Spleen (tissue), 11 donors: ENCODE data around the gene ZBTB7C. TPM values are rescaled to one million over a fixed set of nuclear protein-coding genes. Genes with fewer than 3 reads are reported as not detected.

Experiments used
- DNase-seq: peaks from one replicate; pipeline ENCODE4 v3.0.0-alpha.2; 2020
- H3K27ac ChIP-seq, 8 donors: fragments of 200-600 bp; sonication (generic) in 7 of 8; 1 replicate in 4 of 8; 2 replicates in 4 of 8; pipeline versions ENCODE4 v1.5.0 to v1.8.0; 2016 to 2021; ENCODE audit warnings: inconsistent platforms in 4 of 8, mild to moderate bottlenecking in 4 of 8, moderate library complexity in 1 of 8
- H3K27me3 ChIP-seq, 7 donors: fragments of 200-600 bp; sonication (generic) in 6 of 7; replicated peaks in 1 of 7; 1 replicate in 4 of 7; 2 replicates in 3 of 7; pipeline versions ENCODE4 v1.5.0 to v1.8.0; 2016 to 2021; ENCODE audit warnings: inconsistent platforms in 3 of 7, mild to moderate bottlenecking in 1 of 7
- H3K36me3 ChIP-seq, 6 donors: fragments of 200-600 bp; sonication (generic) in 5 of 6; 1 replicate in 4 of 6; 2 replicates in 2 of 6; pipeline versions ENCODE4 v1.5.0 to v1.8.0; 2016 to 2021; ENCODE audit warnings: inconsistent platforms in 2 of 6
- H3K4me1 ChIP-seq, 6 donors: fragments of 200-600 bp; sonication (generic) in 5 of 6; 1 replicate in 3 of 6; 2 replicates in 3 of 6; pipeline versions ENCODE4 v1.5.0 to v1.8.0; 2016 to 2021; ENCODE audit warnings: inconsistent platforms in 3 of 6
- H3K4me3 ChIP-seq, 8 donors: fragments of 200-600 bp; sonication (generic) in 7 of 8; 1 replicate in 4 of 8; 2 replicates in 4 of 8; pipeline versions ENCODE4 v1.5.0 to v1.8.0; 2016 to 2021; ENCODE audit warnings: inconsistent platforms in 4 of 8, mild to moderate bottlenecking in 4 of 8, moderate library complexity in 2 of 8
- H3K9me3 ChIP-seq, 8 donors: fragments of 200-600 bp; sonication (generic) in 7 of 8; 1 replicate in 4 of 8; 2 replicates in 4 of 8; pipeline versions ENCODE4 v1.5.0 to v1.8.0; 2016 to 2021; ENCODE audit warnings: inconsistent platforms in 4 of 8
- POLR2A ChIP-seq, 3 donors: fragments of 450-650 bp; IDR thresholded peaks; one replicate each; pipeline ENCODE4 v1.5.1; 2017; ENCODE audit warnings: antibody characterized with exemption in 3 of 3, mild to moderate bottlenecking in 1 of 3
- POLR2AphosphoS5 ChIP-seq, 3 donors: sonication (generic); formaldehyde crosslinking; IDR thresholded peaks; one replicate each; pipeline ENCODE4 v1.5.1; 2017; ENCODE audit warnings: antibody characterized with exemption in 3 of 3
- WGBS, 5 donors: extraction: QIAGEN DNeasy Blood & Tissue Kit in 3 of 5; methylation state at CpG; one replicate each; pipeline versions ENCODE4 v1.1.5 to v1.1.7; 2013 to 2018; 5-methylcytosine and 5-hydroxymethylcytosine counted together
- intact Hi-C: fragments of 100-400 bp; cut with DNase I; formaldehyde crosslinking; loops from one replicate; pipeline ENCODE4 v1.15.0; 2023; ENCODE audit warnings: low total_unique reads
- polyA plus RNA-seq, 3 donors: library from polyadenylated mRNA; stranded (reverse); fragments of 200-250 nt; gene quantifications; one replicate each; pipeline ENCODE4 v1.2.1, GENCODE V29; 2013
- total RNA-seq, 7 donors: library from RNA; depleted of rRNA in 3 of 7; stranded (reverse); fragments of >200 nt in 3 of 7; fragmentation: NEBNext Ultra II Directional in 4 of 7; extraction: Animal tissue kit (Norgen Biotek cat#: 25700) in 4 of 7; gene quantifications; one replicate each; pipeline versions ENCODE4 v1.1.0 to v1.2.1, GENCODE V29; 2016 to 2021
- TF ChIP-seq, protein P1 (sequence below), 11 experiments: fragments of 200-600 bp in 7 of 11; fragments of 450-650 bp in 4 of 11; sonication (generic) in 4 of 11; IDR thresholded peaks in 8 of 11; conservative IDR thresholded peaks in 3 of 11; 1 replicate in 7 of 11; 2 replicates in 4 of 11; pipeline versions ENCODE4 v1.4.0 to v1.8.0; 2016 to 2021; ENCODE audit warnings: antibody characterized with exemption in 11 of 11, inconsistent platforms in 4 of 11, mild to moderate bottlenecking in 1 of 11
- donor health status: healthy with polysubstance abuse.
- donor health status: DM: no; HTN: no; CAD: no; lungs with moderate emphysema.
- donor health status: DM: no; HTN: no; CAD: no.
- donor health status: Bipolar disorder and iron deficiency.
- donor health status: healthy.
- donor health status: DM: no; HTN: no; CAD: no.
- donor health status: DM: yes; HTN: yes; CAD: no.

The ZBTB7C gene
- total and polyA plus RNA-seq, 10 donors, result 1.00 to 64.2 (median 18.8) TPM

DNA sequence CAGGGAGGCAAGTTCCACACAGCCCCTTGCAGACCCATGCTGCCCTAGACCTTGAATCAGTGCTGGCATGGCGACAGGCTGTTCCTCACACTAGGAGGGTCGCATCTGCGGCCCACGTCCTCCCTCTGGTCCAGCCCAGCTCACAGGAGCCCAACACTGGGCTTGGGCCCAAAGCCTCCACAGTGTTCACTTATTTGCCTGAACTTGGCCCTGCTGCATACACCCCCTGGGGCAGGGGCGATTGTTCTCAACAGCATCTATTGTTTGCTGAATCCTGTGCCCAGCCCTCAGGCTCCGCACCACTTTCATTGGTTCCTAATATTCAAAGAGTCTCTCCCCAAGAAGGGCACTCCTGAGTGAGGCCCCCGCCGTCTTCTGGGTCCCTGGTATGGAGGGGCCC is 90.7 kb downstream of the ZBTB7C start:
- intact Hi-C loops, result no loop called here
- no peak for TF ChIP-seq POLR2AphosphoS5 (IDR thresholded peaks at IDR 0.05)
- no peak for TF ChIP-seq POLR2A (IDR thresholded peaks at IDR 0.05)
- TF ChIP-seq, protein P1, sequence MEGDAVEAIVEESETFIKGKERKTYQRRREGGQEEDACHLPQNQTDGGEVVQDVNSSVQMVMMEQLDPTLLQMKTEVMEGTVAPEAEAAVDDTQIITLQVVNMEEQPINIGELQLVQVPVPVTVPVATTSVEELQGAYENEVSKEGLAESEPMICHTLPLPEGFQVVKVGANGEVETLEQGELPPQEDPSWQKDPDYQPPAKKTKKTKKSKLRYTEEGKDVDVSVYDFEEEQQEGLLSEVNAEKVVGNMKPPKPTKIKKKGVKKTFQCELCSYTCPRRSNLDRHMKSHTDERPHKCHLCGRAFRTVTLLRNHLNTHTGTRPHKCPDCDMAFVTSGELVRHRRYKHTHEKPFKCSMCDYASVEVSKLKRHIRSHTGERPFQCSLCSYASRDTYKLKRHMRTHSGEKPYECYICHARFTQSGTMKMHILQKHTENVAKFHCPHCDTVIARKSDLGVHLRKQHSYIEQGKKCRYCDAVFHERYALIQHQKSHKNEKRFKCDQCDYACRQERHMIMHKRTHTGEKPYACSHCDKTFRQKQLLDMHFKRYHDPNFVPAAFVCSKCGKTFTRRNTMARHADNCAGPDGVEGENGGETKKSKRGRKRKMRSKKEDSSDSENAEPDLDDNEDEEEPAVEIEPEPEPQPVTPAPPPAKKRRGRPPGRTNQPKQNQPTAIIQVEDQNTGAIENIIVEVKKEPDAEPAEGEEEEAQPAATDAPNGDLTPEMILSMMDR (IDR thresholded peaks at IDR 0.05 in 8 of 11, conservative IDR thresholded peaks at IDR 0.05 in 3 of 11), result no peak
- 79 to 89% (median 88%) methylated on average over 7 to 8 of the region's 8 CpGs for WGBS, 5 donors
- H3K4me1 ChIP-seq, result peaks cover 8 to 39% (median 25%) of the 10 kb centered on the region in 6 donors
- H3K27ac ChIP-seq, result no peak overlapping the region
- DNase-seq, result peak; percentile 41
- H3K9me3 ChIP-seq, result no peaks in the 10 kb centered on the region
- H3K27me3 ChIP-seq, result peaks cover 0 to 18% (median 0%) of the 10 kb centered on the region in 7 donors
- H3K36me3 ChIP-seq, result no peaks in the 10 kb centered on the region
- no peak overlapping the region for H3K4me3 ChIP-seq

GRCh38 chr18:48317781-48318381 is 91.3 kb downstream of the ZBTB7C start:
- no peaks in the 10 kb centered on the region for H3K9me3 ChIP-seq
- peaks cover 8 to 39% (median 25%) of the 10 kb centered on the region in 6 donors for H3K4me1 ChIP-seq
- H3K4me3 ChIP-seq, result no peak overlapping the region
- no peaks in the 10 kb centered on the region for H3K36me3 ChIP-seq
- WGBS, 5 donors, result 91 to 98% (median 94%) methylated on average over 5 of the region's 5 CpGs
- TF ChIP-seq POLR2A (IDR thresholded peaks at IDR 0.05) (no peak), POLR2AphosphoS5 (IDR thresholded peaks at IDR 0.05) (no peak)
- TF ChIP-seq, protein P1 (IDR thresholded peaks at IDR 0.05 in 8 of 11, conservative IDR thresholded peaks at IDR 0.05 in 3 of 11), result no peak
- H3K27me3 ChIP-seq, result peaks cover 0 to 18% (median 0%) of the 10 kb centered on the region in 7 donors
- intact Hi-C loops, result no loop called here
- peak; percentile 41 for DNase-seq
- H3K27ac ChIP-seq, result no peak overlapping the region

DNA sequence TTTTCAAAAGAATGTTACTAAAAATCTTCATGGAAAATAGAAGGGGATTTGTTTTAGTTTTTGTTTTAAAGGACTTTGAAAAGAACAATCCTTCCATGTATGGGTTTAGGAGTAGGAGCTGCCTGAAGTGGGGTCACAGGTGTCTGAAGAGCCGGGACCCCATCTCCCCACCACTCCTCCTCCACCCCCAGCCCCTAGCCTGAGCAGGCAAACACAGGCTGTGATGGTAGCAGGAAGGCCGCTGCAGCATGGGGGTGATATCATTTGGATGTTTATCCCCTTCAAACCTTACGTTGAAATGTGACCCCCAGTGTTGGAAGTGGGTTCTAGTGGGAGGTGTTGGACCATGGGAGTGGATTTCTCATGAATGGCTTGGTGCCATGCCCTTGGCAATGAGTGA is 93.0 kb downstream of the ZBTB7C start:
- intact Hi-C loops, result no loop called here
- H3K27me3 ChIP-seq, result peaks cover 0 to 18% (median 0%) of the 10 kb centered on the region in 7 donors
- H3K9me3 ChIP-seq, result no peaks in the 10 kb centered on the region
- peak; percentile 62 for DNase-seq
- H3K4me3 ChIP-seq, result no peak overlapping the region
- no peak overlapping the region for H3K27ac ChIP-seq
- no peaks in the 10 kb centered on the region for H3K36me3 ChIP-seq
- peaks cover 8 to 33% (median 19%) of the 10 kb centered on the region in 6 donors for H3K4me1 ChIP-seq
- 67 to 89% (median 80%) methylated on average over 3 of the region's 3 CpGs for WGBS, 5 donors
- TF ChIP-seq POLR2A (IDR thresholded peaks at IDR 0.05) (no peak), POLR2AphosphoS5 (IDR thresholded peaks at IDR 0.05) (no peak)
- TF ChIP-seq, protein P1 (IDR thresholded peaks at IDR 0.05 in 8 of 11, conservative IDR thresholded peaks at IDR 0.05 in 3 of 11), result no peak

DNA sequence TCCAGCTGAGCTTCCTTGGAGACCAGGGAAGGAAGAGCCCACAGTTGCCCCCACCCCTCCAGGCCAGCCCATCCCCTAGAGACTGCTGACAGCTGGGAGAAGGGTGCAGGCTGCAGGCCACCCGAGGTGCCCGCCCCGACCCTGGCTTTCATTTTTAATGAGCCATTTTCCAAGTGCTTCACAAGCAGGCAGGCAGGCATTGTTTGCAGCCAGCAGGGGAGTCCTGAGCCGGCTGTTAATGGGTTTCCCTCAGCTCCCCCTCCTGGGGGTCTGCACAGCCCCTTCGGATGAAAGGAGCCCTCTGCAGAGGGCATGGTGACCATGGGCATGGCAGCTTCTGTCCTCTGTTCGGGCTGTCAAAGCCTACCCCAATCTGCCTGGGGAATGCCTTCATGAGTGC is 94.5 kb downstream of the ZBTB7C start:
- intact Hi-C loops, result no loop called here
- DNase-seq, result peak; percentile 61
- Histone ChIP-seq H3K36me3 (no peaks in the 10 kb centered on the region), H3K27me3 (peaks cover 0 to 12% (median 0%) of the 10 kb centered on the region in 7 donors), H3K4me3 (no peak overlapping the region), H3K9me3 (no peaks in the 10 kb centered on the region), H3K4me1 (peaks cover 3 to 19% (median 6%) of the 10 kb centered on the region in 6 donors), H3K27ac (no peak overlapping the region)
- WGBS, 5 donors, result 30 to 43% (median 33%) methylated on average over 6 of the region's 6 CpGs
- TF ChIP-seq, protein P1 (IDR thresholded peaks at IDR 0.05 in 8 of 11, conservative IDR thresholded peaks at IDR 0.05 in 3 of 11), result no peak
- TF ChIP-seq POLR2AphosphoS5 (IDR thresholded peaks at IDR 0.05) (no peak), POLR2A (IDR thresholded peaks at IDR 0.05) (no peak)
